Measurements from ENCODE around the gene CDK9. TPM values are rescaled to one million over a fixed set of nuclear protein-coding genes. Genes with fewer than 3 reads are reported as not detected.

The CDK9 gene
- total RNA-seq, 4 donors from 2014 or later: 22.3 to 53.2 (median 41.2) TPM

GRCh38 chr9:127812011-127812410 lies 26.2 kb downstream of the CDK9 start:
- Histone ChIP-seq H3K27me3 (no peaks in the 10 kb centered on the region), H3K9me3 (no peaks in the 10 kb centered on the region), H3K4me1 (peaks cover 0 to 34% (median 5%) of the 10 kb centered on the region in 3 donors), H3K27ac (no peak overlapping the region), H3K4me3 (no peak overlapping the region), H3K36me3 (peaks cover 21 to 95% (median 35%) of the 10 kb centered on the region in 3 donors)
- no peak for DNase-seq
- WGBS, 2 donors: 88 to 91% methylated on average over 6 of the region's 6 CpGs
- no peak for TF ChIP-seq CTCF (IDR thresholded peaks at IDR 0.05)
- intact Hi-C loops (cut with DNase I): no loop called here

- H3K9me3 ChIP-seq: no peaks in the 10 kb centered on the region
- TF ChIP-seq CTCF (IDR thresholded peaks at IDR 0.05) (no peak), POLR2A (IDR thresholded peaks at IDR 0.05) (no peak)
- peaks cover 17 to 95% (median 26%) of the 10 kb centered on the region in 3 donors for H3K36me3 ChIP-seq
- peak overlapping the region in 1 of 4 donors; percentile 6 for H3K27ac ChIP-seq
- no peak overlapping the region for H3K4me3 ChIP-seq
- no peaks in the 10 kb centered on the region for H3K27me3 ChIP-seq
- no peak for DNase-seq
- peaks cover 0 to 34% (median 5%) of the 10 kb centered on the region in 3 donors for H3K4me1 ChIP-seq
- intact Hi-C loops (cut with DNase I): no loop called here
- WGBS, 2 donors: 86 to 87% methylated on average over 5 to 6 of the region's 19 CpGs
These were observed 27.3 kb downstream of the CDK9 start for GRCh38 chr9:127812936-127813675.

GRCh38 chr9:127813686-127814226 lies 27.9 kb downstream of the CDK9 start:
- no peaks in the 10 kb centered on the region for H3K9me3 ChIP-seq
- H3K4me1 ChIP-seq: peaks cover 0 to 31% (median 5%) of the 10 kb centered on the region in 3 donors
- DNase-seq: no peak
- no peaks in the 10 kb centered on the region for H3K27me3 ChIP-seq
- no peak overlapping the region for H3K4me3 ChIP-seq
- peaks cover 17 to 95% (median 23%) of the 10 kb centered on the region in 3 donors for H3K36me3 ChIP-seq
- TF ChIP-seq POLR2A (IDR thresholded peaks at IDR 0.05): no peak
- TF ChIP-seq CTCF (IDR thresholded peaks at IDR 0.05): no peak
- 80% methylated on average over 2 of the region's 9 CpGs; no CpG with 5 or more reads in 1 of the 2 donors for WGBS, 2 donors
- peak overlapping the region in 1 of 4 donors; percentile 6 for H3K27ac ChIP-seq
- intact Hi-C loops (cut with DNase I): no loop called here

- Histone ChIP-seq H3K4me1 (peaks cover 0 to 20% (median 0%) of the 10 kb centered on the region in 3 donors), H3K27ac (no peak overlapping the region), H3K36me3 (peaks cover 23 to 100% (median 25%) of the 10 kb centered on the region in 3 donors), H3K9me3 (no peaks in the 10 kb centered on the region), H3K4me3 (no peak overlapping the region), H3K27me3 (no peaks in the 10 kb centered on the region)
- no peak for TF ChIP-seq CTCF (IDR thresholded peaks at IDR 0.05)
- 84 to 87% methylated on average over 6 to 10 of the region's 11 CpGs for WGBS, 2 donors
- no peak for DNase-seq
- intact Hi-C loops (cut with DNase I): no loop called here
These were observed 29.0 kb downstream of the CDK9 start for GRCh38 chr9:127814619-127815511.

Measured in esophagus squamous epithelium (tissue), 5 donors.